ENCODE results near the gene PIERCE2.
"Not testable (repeated sequence)": the region's sequence is repeated elsewhere in the genome, so short reads cannot be mapped to it uniquely, and the experiment has no call there.

Gene PIERCE2

GRCh38 chr15:55403531-55403930 lies 4.8 kb upstream of the PIERCE2 start:
- H3K27me3 ChIP-seq: no peaks in the 10 kb centered on the region
- TF ChIP-seq, protein P1, sequence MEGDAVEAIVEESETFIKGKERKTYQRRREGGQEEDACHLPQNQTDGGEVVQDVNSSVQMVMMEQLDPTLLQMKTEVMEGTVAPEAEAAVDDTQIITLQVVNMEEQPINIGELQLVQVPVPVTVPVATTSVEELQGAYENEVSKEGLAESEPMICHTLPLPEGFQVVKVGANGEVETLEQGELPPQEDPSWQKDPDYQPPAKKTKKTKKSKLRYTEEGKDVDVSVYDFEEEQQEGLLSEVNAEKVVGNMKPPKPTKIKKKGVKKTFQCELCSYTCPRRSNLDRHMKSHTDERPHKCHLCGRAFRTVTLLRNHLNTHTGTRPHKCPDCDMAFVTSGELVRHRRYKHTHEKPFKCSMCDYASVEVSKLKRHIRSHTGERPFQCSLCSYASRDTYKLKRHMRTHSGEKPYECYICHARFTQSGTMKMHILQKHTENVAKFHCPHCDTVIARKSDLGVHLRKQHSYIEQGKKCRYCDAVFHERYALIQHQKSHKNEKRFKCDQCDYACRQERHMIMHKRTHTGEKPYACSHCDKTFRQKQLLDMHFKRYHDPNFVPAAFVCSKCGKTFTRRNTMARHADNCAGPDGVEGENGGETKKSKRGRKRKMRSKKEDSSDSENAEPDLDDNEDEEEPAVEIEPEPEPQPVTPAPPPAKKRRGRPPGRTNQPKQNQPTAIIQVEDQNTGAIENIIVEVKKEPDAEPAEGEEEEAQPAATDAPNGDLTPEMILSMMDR (IDR thresholded peaks at IDR 0.05): peak; percentile 24
- H3K9me3 ChIP-seq: no peaks in the 10 kb centered on the region
- no peaks in the 10 kb centered on the region for H3K36me3 ChIP-seq
- peak overlapping the region; percentile 78 to 92 for H3K4me3 ChIP-seq (ENCODE audit: low read depth in 1 of 2, low read length in 1 of 2)
- H3K4me1 ChIP-seq (ENCODE audit: control insufficient read depth in 1 of 2, insufficient read depth in 1 of 2, low read depth in 1 of 2, low read length in 1 of 2): peaks cover 84 to 92% of the 10 kb centered on the region in 2 experiments
- H3K27ac ChIP-seq: peak overlapping the region; percentile 93

DNA sequence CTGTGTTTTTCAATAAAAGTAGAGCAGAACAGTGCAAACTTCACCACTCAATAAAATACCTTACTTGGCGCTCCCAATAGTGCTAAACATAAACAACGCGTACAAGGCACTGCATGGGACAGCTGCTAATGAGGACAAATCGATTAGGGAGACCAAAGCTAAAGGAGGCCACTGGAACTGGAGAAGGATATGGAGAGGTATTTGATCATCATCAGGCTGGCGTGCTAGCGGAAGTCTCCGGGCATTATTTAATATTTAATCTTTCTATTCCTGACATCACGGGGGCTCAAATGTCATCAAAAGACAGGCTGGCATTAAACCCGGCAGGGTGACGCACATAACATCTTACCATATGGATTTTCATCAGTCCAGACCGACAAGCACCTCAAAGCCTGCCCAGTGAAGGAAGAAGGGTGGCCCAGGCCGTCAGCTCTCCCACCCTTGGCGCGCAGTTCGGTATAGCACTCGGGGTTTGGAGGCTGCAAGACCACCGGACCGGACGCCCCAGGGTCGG lies 740 bp upstream of the PIERCE2 start:
- H3K27ac ChIP-seq: peak overlapping the region; percentile 93
- H3K4me3 ChIP-seq (ENCODE audit: low read depth in 1 of 2, low read length in 1 of 2): peak overlapping the region; percentile 78 to 92
- no peaks in the 10 kb centered on the region for H3K27me3 ChIP-seq
- no peaks in the 10 kb centered on the region for H3K9me3 ChIP-seq
- no peaks in the 10 kb centered on the region for H3K36me3 ChIP-seq
- TF ChIP-seq, protein P1 (IDR thresholded peaks at IDR 0.05): no peak
- peaks cover 52 to 57% of the 10 kb centered on the region in 2 experiments for H3K4me1 ChIP-seq (ENCODE audit: control insufficient read depth in 1 of 2, insufficient read depth in 1 of 2, low read depth in 1 of 2, low read length in 1 of 2)

DNA sequence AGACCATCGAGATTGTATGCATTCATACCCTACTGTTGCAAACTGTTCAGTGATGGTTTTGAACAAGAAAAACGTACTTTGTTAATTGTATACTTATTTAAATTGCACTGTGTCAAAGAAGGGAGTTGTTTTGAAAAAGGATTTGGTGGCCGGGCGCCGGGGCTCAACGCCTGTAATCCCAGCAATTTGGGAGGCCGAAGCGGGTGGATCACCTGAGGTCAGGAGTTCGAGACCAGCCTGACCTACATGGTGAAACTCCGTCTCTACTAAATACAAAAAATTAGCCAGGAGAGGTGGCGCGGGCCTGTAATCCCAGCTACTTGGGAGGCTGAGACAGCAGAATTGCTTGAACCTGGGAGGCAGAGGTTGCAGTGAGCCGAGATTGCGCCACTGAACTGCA lies 681 bp downstream of the PIERCE2 start:
- H3K9me3 ChIP-seq, H3K36me3 ChIP-seq, H3K27me3 ChIP-seq: not testable (repeated sequence)
- H3K4me3 ChIP-seq (ENCODE audit: low read depth in 1 of 2, low read length in 1 of 2): peak overlapping the region; percentile 78 to 92
- H3K4me1 ChIP-seq (ENCODE audit: control insufficient read depth in 1 of 2, insufficient read depth in 1 of 2, low read depth in 1 of 2, low read length in 1 of 2): peaks cover 38 to 43% of the 10 kb centered on the region in 2 experiments
- H3K27ac ChIP-seq: peak overlapping the region; percentile 93

DNA sequence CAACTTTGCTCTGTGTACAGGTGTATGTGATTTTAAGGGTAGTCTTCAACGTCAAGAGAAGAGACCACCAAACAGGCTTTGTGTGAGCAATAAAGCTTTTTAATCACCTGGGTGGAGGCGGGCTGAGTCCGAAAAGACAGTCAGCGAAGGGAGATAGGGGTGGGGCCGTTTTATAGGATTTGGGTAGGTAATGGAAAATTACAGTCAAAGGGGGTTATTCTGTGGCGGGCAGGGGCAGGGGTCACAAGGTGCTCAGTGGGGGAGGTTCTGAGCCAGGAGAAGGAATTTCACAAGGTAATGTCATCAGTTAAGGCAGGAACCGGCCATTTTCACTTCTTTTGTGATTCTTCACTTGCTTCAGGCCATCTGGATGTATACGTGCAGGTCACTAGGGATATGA lies 9.4 kb downstream of the PIERCE2 start:
- not testable (repeated sequence) for H3K9me3 ChIP-seq; H3K36me3 ChIP-seq; H3K27ac ChIP-seq; H3K4me1 ChIP-seq (ENCODE audit: control insufficient read depth in 1 of 2, insufficient read depth in 1 of 2, low read depth in 1 of 2, low read length in 1 of 2); H3K27me3 ChIP-seq; H3K4me3 ChIP-seq (ENCODE audit: low read depth in 1 of 2, low read length in 1 of 2)

DNA sequence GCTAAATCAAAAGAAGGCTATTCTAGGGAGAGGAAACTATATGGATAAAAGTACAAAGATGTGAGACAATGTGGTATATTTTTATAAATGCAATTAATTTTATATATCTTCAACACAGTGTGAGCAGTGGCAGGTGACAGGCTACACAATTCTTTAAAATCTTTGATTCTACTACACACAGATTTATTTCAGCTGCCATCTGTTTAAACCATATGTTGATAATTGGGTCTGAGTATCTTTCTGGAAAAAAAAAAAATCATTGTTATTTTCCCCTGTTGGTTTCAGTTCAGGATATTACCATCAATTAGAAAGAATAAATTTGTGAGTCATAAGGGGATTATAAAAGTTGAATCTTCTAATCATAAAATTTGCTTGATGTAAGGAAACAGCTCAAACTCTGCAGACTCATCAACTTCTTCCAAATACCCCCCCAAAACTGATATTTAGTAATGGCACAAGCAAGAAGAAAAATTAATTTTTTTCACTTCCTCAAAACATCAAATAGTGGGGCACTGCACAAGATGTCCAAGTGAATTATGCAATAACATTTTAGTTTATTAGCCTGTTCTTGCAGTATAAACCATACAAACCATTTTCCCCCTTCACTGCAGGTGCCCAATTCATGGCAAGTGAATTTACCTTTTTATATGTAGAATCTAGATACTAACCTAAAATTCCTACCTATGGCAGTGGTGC lies 12.0 kb downstream of the PIERCE2 start:
- H3K4me1 ChIP-seq (ENCODE audit: control insufficient read depth in 1 of 2, insufficient read depth in 1 of 2, low read depth in 1 of 2, low read length in 1 of 2): no peaks in the 10 kb centered on the region
- no peak overlapping the region for H3K4me3 ChIP-seq (ENCODE audit: low read depth in 1 of 2, low read length in 1 of 2)
- no peaks in the 10 kb centered on the region for H3K9me3 ChIP-seq
- no peak overlapping the region for H3K27ac ChIP-seq
- no peaks in the 10 kb centered on the region for H3K36me3 ChIP-seq
- H3K27me3 ChIP-seq: no peaks in the 10 kb centered on the region
- TF ChIP-seq, protein P1 (IDR thresholded peaks at IDR 0.05): no peak

DNA sequence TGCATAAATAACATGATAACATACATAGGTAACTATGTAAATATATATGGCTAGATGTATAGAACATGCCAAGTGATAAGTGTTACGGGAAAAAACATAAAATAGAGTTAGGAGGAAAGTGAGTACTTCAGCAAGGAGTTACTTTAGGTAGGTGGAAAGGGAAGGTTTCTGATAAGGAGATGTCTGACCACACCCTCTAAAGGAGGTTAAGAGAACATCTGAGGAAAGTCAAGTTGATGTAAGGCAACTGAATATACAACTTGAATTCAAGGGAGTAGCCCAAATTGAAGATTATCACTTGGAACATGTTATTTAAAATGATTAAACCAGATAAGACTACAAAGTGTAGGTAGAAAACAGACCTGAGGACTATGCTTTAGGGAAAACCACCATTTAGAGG lies 13.8 kb downstream of the PIERCE2 start:
- Histone ChIP-seq H3K9me3 (no peaks in the 10 kb centered on the region), H3K4me1 (ENCODE audit: control insufficient read depth in 1 of 2, insufficient read depth in 1 of 2, low read depth in 1 of 2, low read length in 1 of 2) (no peaks in the 10 kb centered on the region), H3K4me3 (ENCODE audit: low read depth in 1 of 2, low read length in 1 of 2) (no peak overlapping the region), H3K36me3 (no peaks in the 10 kb centered on the region), H3K27me3 (no peaks in the 10 kb centered on the region), H3K27ac (no peak overlapping the region)
- TF ChIP-seq, protein P1 (IDR thresholded peaks at IDR 0.05): no peak
